Peyer's patch (tissue), 4 donors: ENCODE results near the gene NRXN3. TPM values are rescaled to one million over a fixed set of nuclear protein-coding genes. Genes with fewer than 3 reads are reported as not detected.

Source experiments
- DNase-seq, 3 donors: peaks; one replicate each; pipeline ENCODE4 v3.0.0-alpha.2; 2017 to 2019
- H3K27ac ChIP-seq, 4 donors: fragments of 200-600 bp; sonication (generic); one replicate each; pipeline ENCODE4 v1.5.1; 2016 to 2019
- H3K27me3 ChIP-seq, 2 donors: fragments of 200-600 bp; sonication (generic); one replicate each; pipeline ENCODE4 v1.5.1; 2019
- H3K36me3 ChIP-seq, 3 donors: fragments of 200-600 bp; sonication (generic); one replicate each; pipeline ENCODE4 v1.5.1; 2016 to 2019
- H3K4me1 ChIP-seq, 4 donors: fragments of 200-600 bp; sonication (generic); one replicate each; pipeline ENCODE4 v1.5.1; 2016 to 2019
- H3K4me3 ChIP-seq, 4 donors: fragments of 200-600 bp; sonication (generic); 1 replicate in 3 of 4; 2 replicates in 1 of 4; pipeline ENCODE4 v1.5.1; 2016 to 2019; ENCODE audit warnings: mild to moderate bottlenecking in 1 of 4
- H3K9me3 ChIP-seq, 4 donors: fragments of 200-600 bp; sonication (generic); one replicate each; pipeline ENCODE4 v1.5.1; 2016 to 2019; ENCODE audit warnings: mild to moderate bottlenecking in 1 of 4
- POLR2A ChIP-seq, 2 donors: fragments of 450-650 bp; IDR thresholded peaks; one replicate each; pipeline ENCODE4 v1.5.1; 2017; ENCODE audit warnings: antibody characterized with exemption in 2 of 2, mild to moderate bottlenecking in 2 of 2, moderate library complexity in 2 of 2
- total RNA-seq, 4 donors: library from RNA; depleted of rRNA; stranded (reverse); fragments of >200 nt; gene quantifications; one replicate each; pipeline ENCODE4 v1.1.0, GENCODE V29; 2016
- TF ChIP-seq, protein P1 (sequence below), 6 experiments: fragments of 450-650 bp in 4 of 6; fragments of 200-600 bp in 2 of 6; sonication (generic) in 1 of 6; IDR thresholded peaks; one replicate each; pipeline ENCODE4 v1.5.1; 2017 to 2019; ENCODE audit warnings: antibody characterized with exemption in 6 of 6, mild to moderate bottlenecking in 3 of 6, moderate library complexity in 1 of 6

Gene NRXN3
- total RNA-seq, 4 donors from 2014 or later: 1.6 to 10.2 (median 4.4) TPM

DNA sequence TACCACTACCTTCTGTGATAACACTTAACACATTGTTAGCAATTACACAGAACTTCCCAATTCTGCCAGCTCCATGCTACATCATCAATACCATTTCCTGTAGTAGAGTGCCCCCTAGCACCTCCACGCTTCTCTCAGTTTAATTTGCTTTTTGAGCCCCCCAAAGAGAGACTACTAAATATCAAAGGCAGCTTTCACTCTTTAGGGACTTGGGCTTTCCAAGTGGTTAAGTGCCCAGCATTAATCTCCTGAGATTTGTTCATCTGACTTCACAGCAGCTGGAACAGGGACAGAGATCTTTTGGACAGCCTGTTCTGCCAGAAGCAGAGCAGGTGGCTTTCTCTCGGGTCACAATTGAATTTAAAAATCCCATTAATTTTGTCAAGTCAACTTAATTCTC, 1086.2 kb downstream of the NRXN3 start:
- Histone ChIP-seq H3K4me1 (no peaks in the 10 kb centered on the region), H3K36me3 (no peaks in the 10 kb centered on the region), H3K9me3 (no peaks in the 10 kb centered on the region), H3K27ac (no peak overlapping the region), H3K4me3 (no peak overlapping the region), H3K27me3 (no peaks in the 10 kb centered on the region)
- TF ChIP-seq POLR2A (IDR thresholded peaks at IDR 0.05): no peak
- TF ChIP-seq, protein P1, sequence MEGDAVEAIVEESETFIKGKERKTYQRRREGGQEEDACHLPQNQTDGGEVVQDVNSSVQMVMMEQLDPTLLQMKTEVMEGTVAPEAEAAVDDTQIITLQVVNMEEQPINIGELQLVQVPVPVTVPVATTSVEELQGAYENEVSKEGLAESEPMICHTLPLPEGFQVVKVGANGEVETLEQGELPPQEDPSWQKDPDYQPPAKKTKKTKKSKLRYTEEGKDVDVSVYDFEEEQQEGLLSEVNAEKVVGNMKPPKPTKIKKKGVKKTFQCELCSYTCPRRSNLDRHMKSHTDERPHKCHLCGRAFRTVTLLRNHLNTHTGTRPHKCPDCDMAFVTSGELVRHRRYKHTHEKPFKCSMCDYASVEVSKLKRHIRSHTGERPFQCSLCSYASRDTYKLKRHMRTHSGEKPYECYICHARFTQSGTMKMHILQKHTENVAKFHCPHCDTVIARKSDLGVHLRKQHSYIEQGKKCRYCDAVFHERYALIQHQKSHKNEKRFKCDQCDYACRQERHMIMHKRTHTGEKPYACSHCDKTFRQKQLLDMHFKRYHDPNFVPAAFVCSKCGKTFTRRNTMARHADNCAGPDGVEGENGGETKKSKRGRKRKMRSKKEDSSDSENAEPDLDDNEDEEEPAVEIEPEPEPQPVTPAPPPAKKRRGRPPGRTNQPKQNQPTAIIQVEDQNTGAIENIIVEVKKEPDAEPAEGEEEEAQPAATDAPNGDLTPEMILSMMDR (IDR thresholded peaks at IDR 0.05): no peak
- DNase-seq: no peak

GRCh38 chr14:79260406-79260805, 1090.2 kb downstream of the NRXN3 start:
- Histone ChIP-seq H3K27ac (no peak overlapping the region), H3K9me3 (no peaks in the 10 kb centered on the region), H3K4me1 (no peaks in the 10 kb centered on the region), H3K4me3 (no peak overlapping the region), H3K36me3 (no peaks in the 10 kb centered on the region), H3K27me3 (no peaks in the 10 kb centered on the region)
- DNase-seq: no peak
- TF ChIP-seq, protein P1 (IDR thresholded peaks at IDR 0.05): no peak
- no peak for TF ChIP-seq POLR2A (IDR thresholded peaks at IDR 0.05)

- no peaks in the 10 kb centered on the region for H3K36me3 ChIP-seq
These were observed 1095.3 kb downstream of the NRXN3 start for GRCh38 chr14:79265366-79265946.

GRCh38 chr14:79270361-79270760, 1100.2 kb downstream of the NRXN3 start:
- no peak for DNase-seq
- no peaks in the 10 kb centered on the region for H3K27me3 ChIP-seq
- no peak overlapping the region for H3K27ac ChIP-seq
- H3K36me3 ChIP-seq: no peaks in the 10 kb centered on the region
- H3K4me1 ChIP-seq: no peaks in the 10 kb centered on the region
- H3K4me3 ChIP-seq: no peak overlapping the region
- no peaks in the 10 kb centered on the region for H3K9me3 ChIP-seq
- TF ChIP-seq, protein P1 (IDR thresholded peaks at IDR 0.05): no peak
- TF ChIP-seq POLR2A (IDR thresholded peaks at IDR 0.05): no peak

More at GRCh38 chr14:79265366-79265946, 1095.3 kb downstream of the NRXN3 start:
- DNase-seq: no peak
- Histone ChIP-seq H3K4me3 (no peak overlapping the region), H3K27me3 (no peaks in the 10 kb centered on the region), H3K9me3 (no peaks in the 10 kb centered on the region), H3K27ac (no peak overlapping the region), H3K4me1 (no peaks in the 10 kb centered on the region)
- TF ChIP-seq, protein P1 (IDR thresholded peaks at IDR 0.05): no peak
- TF ChIP-seq POLR2A (IDR thresholded peaks at IDR 0.05): no peak

GRCh38 chr14:79271122-79271521, 1100.9 kb downstream of the NRXN3 start:
- Histone ChIP-seq H3K27me3 (no peaks in the 10 kb centered on the region), H3K9me3 (no peaks in the 10 kb centered on the region), H3K36me3 (no peaks in the 10 kb centered on the region), H3K4me3 (no peak overlapping the region), H3K4me1 (no peaks in the 10 kb centered on the region), H3K27ac (no peak overlapping the region)
- TF ChIP-seq, protein P1 (IDR thresholded peaks at IDR 0.05): no peak
- DNase-seq: no peak
